Breast epithelium (tissue), 3 donors: ENCODE results near the gene INTS13.

ENCODE experiments used
- CTCF ChIP-seq, 3 donors: fragments of 450-650 bp; IDR thresholded peaks; one replicate each; pipeline ENCODE4 v1.5.1; 2016 to 2017; ENCODE audit warnings: antibody characterized with exemption in 3 of 3, mild to moderate bottlenecking in 3 of 3, moderate library complexity in 3 of 3
- POLR2A ChIP-seq: fragments of 450-650 bp; IDR thresholded peaks from one replicate; pipeline ENCODE4 v1.6.1; 2016; ENCODE audit warnings: antibody characterized with exemption, mild to moderate bottlenecking, moderate library complexity
- POLR2AphosphoS5 ChIP-seq, 3 donors: sonication (generic); formaldehyde crosslinking; IDR thresholded peaks; one replicate each; pipeline ENCODE4 v1.6.1; 2017; ENCODE audit warnings: antibody characterized with exemption in 3 of 3

DNA sequence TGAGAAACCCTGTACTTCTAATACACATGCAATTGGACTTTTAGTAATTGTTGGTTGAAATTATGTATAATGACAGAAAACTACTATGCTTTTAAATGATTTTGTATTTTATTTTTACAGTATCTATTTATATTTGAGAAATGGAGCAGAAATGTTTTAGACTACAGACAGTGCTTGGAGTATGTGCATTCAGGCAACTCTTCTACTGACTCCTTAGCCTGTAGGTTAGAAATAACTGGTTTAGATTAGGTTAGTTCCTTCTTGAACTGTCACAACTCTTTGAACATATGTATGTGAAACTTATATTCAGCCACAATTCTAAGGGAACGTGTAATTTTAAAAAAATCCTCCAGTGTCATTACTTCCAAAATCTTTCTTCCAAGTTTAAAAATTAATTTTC lies 2.2 kb upstream of the INTS13 start:
- TF ChIP-seq CTCF (IDR thresholded peaks at IDR 0.05), result no peak
- TF ChIP-seq POLR2A, result no peak
- TF ChIP-seq POLR2AphosphoS5 (IDR thresholded peaks at IDR 0.05), result no peak
